Stimulated activated CD8-positive, alpha-beta memory T cell treated with anti-CD3 and anti-CD28 coated beads, Interleukin-7, amount 100 ng/mL, for 4 hours (primary cell): Measurements from ENCODE around the gene ZNF556.

Experiments used
- DNase-seq, 2 donors: peaks; one replicate each; pipeline ENCODE4 v3.0.0-alpha.2; 2020; ENCODE audit warnings: low read depth in 2 of 2

The ZNF556 gene

GRCh38 chr19:2867025-2867991 is at the start of gene ZNF556:
Gene ZNF556, plus strand, starts transcription at chr19:2867335. Its CDS starts 87 bp downstream, at chr19:2867422.
- DNase-seq, result no peak

- DNase-seq, result peak; percentile 94 to 97
Measured at GRCh38 chr19:2819540-2820111, 47.5 kb upstream of the ZNF556 start, which contains the start of gene ZNF554. Gene ZNF554, plus strand, starts transcription at chr19:2819868. Its CDS starts 204 bp downstream, at chr19:2820072.

- DNase-seq, result no peak
Measured at GRCh38 chr19:2820112-2820702, 46.9 kb upstream of the ZNF556 start.

GRCh38 chr19:2822846-2823245 is 44.3 kb upstream of the ZNF556 start:
- no peak for DNase-seq

- no peak for DNase-seq
Measured at GRCh38 chr19:2823646-2824045, 43.5 kb upstream of the ZNF556 start.

- DNase-seq, result no peak
Measured at GRCh38 chr19:2824129-2824528, 43.0 kb upstream of the ZNF556 start.

GRCh38 chr19:2827022-2827421 is 40.1 kb upstream of the ZNF556 start:
- no peak for DNase-seq

- DNase-seq, result no peak
Measured at GRCh38 chr19:2827840-2828489, 39.2 kb upstream of the ZNF556 start.

GRCh38 chr19:2834294-2834871 is 32.8 kb upstream of the ZNF556 start:
- DNase-seq, result no peak

- no peak for DNase-seq
Measured at GRCh38 chr19:2837430-2837829, 29.7 kb upstream of the ZNF556 start.

GRCh38 chr19:2840794-2841791 is 26.0 kb upstream of the ZNF556 start, which contains the start of gene ZNF555:
Gene ZNF555, plus strand, starts transcription at chr19:2841475. Its CDS starts 98 bp downstream, at chr19:2841573.
- peak; percentile 97 to 99 for DNase-seq

- DNase-seq, result no peak
Measured at GRCh38 chr19:2841855-2842574, 25.1 kb upstream of the ZNF556 start.

- no peak for DNase-seq
Measured at GRCh38 chr19:2845107-2845506, 22.0 kb upstream of the ZNF556 start.

GRCh38 chr19:2846180-2846894 is 20.8 kb upstream of the ZNF556 start:
- DNase-seq, result no peak

GRCh38 chr19:2847507-2847906 is 19.6 kb upstream of the ZNF556 start:
- no peak for DNase-seq

GRCh38 chr19:2848616-2849015 is 18.5 kb upstream of the ZNF556 start:
- no peak for DNase-seq

GRCh38 chr19:2850256-2850925 is 16.7 kb upstream of the ZNF556 start:
- DNase-seq, result no peak

- no peak for DNase-seq
Measured at GRCh38 chr19:2852598-2852997, 14.5 kb upstream of the ZNF556 start.
